Germinal center (tissue), 1 donor: ENCODE results near the gene SHROOM3.

Experiments
- DNase-seq: peaks from one replicate; pipeline ENCODE4 v3.0.0; 2012; ENCODE audit warnings: mixed read lengths, low spot score

Gene SHROOM3

DNA sequence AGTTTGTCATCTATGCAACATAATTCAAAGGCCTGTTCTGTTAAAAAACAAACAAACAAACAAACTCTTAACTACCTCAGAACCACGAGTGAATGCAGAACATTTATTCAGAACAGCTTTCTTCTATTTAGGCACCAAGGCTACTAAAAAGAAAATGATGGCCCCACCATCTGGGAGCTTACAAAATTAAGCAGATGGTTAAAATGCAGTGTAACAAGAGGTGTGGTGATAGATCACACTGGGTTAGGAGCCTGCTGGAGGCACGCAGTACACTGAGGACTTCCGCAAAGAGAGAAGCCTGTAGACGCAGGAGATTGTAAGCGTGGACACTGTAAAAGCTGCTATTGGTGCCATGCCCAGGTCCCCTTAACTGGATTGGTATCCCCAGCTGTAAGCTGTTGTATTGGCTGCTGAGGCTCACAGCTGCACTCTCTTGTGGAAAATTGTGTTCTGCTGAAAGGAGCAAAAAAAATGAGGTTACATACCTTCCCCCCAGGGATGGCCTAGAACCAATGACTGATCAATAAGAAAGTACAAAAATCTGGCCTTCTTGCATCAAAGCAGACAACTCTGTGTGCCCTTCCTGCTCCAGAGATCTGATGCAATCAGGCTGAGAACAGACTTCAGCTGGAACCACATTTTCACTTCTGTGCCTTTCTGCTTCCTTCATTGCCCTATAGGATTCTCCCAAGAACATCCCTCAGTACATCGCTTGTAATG is 60.0 kb downstream of the SHROOM3 start:
- DNase-seq = no peak

DNA sequence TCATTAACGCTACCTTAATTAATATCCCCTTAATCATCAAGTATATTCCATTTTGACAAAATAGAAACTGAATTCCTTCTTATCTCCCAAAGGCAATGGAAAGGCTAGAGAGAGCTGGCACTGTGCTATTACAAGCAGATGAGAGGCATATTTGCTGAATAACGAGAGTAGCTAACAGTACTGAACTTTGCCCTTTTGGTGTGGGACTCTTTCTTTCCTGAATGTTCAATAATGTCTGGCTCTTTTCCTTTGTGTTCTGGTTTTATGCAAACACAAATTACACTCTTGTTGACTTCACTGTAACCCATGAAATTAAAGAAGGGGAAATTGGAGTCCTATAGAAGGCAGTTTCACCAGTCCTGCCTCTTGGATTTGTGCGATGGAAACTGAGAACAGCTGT is 63.5 kb downstream of the SHROOM3 start:
- no peak for DNase-seq

DNA sequence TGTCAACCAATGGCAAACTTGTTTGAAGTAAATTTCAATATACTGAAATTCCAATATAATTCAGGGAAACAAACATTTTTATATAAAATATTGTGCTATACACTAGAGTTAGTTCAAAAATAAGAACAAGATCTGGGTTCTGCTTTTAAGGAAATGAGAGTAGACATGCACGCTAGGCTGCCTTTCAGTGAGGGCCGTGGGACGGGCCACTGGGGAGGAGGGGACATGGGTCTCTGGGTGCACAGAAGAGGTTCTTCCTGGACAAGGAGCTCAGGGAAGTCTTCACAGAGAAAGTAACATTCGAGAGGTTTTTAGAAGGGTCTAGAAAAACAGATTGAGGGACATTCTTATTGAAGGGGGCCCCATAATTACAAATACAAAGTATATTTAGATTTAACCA is 64.4 kb downstream of the SHROOM3 start:
- peak; percentile 37 for DNase-seq

DNA sequence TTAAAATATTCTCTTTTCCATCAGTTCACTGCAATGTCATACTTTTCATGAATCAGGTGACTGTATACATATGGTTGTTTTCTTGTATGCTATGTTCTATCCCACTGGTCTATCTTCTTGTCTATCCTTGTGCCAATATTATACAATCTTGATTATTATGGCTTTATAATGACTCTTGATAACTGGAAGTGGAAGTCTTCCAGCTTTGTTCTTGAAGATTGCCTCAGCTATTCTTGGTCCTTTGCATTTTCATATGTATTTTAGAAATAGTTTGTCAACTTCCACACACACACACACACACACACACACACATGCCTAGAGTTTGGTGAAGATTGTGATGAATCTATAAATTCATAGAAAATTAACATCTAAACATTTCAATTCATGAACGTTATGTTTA is 67.9 kb downstream of the SHROOM3 start:
- no peak for DNase-seq

DNA sequence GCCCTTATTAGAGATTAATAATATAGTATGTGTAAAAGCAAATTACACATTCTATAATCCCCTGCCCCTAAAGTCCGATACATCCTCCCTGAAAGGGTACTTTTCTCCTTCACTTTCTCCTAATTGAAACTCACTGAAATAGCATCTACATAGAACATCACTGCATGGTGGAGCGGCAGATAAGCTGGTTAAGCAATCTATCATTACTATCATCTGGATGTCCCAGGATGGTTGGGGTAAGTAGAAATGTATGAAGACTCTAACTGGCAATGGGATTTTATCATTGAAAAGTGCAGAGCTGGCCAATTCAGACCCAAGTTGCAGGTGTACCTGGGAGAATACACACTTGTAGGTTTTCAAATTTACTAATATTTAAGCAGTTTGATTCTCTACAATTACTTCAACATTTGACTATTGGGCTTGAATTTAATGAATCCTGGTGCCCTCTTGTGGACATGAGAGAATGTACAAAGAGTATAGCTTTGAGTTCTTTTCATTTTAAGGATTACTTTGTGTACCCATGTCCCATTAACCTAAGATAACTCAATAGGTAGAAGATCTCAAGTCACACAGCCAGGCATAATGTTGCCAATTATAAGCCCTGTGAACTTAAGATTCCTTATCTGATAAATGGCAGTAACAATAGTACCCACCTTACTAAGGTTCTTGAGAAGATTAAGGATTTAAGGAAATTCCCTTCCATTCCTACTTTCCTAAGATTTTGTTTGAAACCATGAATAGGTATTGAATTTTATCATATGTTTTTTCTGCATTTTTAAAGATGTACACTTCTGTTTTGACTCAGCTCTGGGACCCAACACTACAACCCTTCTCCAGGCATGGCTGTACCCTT is 69.8 kb downstream of the SHROOM3 start:
- peak; percentile 38 for DNase-seq

DNA sequence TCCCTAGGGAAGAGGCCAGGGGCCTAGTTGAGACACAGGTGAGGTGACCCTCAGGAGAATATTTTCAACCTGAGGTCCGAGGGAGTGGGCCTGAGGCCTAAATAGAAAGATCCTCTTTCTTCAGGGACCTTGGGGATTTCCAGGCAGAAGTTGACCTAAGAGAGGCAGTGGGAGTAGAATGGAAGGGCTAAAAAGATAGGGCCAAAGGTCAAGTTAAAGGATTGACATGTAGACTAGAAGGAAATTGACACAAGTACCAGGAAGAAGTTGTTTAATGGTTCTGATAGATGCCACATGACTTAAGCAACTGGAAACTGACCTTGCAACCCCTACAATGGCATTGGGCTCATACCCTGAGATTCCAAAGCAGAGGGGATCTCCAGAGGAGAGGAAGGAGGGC is 76.9 kb downstream of the SHROOM3 start:
- no peak for DNase-seq

DNA sequence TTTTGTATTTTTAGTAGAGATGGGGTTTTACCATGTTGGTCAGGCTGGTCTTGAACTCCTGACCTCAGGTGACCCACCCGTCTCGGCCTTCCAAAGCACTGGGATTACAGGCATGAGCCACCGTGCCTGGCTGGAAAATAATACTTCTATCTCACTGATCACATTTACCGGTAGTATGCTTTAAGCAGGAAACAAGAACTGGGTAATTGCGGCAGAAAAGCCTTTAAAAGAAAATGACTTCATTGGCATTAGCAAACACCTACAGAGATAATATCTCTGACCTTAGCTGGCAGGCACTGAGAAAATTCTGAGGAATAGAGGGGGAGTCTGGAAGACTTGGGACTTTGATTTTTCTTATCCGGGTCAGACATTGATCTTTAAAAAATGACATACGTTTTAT is 78.5 kb downstream of the SHROOM3 start:
- no peak for DNase-seq

DNA sequence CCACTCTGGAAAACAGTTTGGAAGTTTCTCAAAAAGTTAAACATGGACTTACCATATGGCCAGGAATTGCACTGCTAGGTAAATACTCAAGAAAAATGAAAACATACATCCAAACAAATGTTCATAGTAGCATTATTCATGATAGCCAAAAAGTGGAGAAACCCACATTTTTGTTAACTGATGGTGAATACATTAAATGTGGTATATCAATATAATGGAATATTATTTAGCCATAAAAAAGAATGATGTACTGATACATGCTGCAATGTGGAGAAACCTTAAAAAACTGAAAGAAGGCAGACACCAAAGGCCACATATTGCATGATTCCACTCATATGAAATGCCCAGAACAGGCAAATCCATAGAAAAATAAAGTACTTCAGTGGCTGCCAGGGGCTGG is 79.1 kb downstream of the SHROOM3 start:
- no peak for DNase-seq

DNA sequence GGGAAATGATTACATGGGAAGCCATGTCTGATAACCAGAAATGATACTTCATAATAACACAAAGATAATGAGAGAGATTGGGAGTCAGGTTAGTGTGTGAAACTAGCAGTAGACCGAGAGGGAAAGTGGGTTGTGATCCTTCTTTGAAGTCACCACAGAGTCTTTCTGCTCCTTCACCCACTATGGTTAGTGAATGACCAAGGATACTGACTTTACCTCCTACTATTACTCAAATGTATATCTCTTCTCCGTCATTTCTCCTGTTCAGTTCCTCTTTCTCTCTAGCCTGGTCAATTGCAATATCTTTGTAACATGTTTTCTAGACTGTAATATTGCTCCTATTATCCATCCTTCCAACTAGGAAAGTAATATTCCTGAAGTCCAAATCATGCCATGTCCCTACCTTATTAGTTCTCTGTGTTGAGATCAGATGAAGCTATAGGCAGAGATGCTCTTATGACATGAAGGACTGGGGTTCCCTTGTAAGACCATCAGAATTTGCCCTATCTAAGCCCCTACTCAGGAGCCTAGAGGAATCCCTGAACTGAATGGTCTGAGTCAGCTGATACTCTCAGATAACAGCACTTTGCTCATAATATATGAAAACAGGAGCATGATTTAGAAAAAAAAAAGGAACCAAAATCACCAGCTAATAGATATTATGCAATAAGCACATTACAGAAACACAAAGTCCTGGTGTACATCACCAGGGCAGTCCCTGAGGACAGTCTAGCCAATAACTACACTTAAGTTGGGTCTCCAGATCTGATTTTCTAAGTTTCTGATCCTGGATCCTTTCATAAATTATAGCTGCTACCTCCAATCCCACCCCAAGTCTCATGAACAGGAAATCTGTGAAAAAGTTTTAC is 81.2 kb downstream of the SHROOM3 start:
- no peak for DNase-seq

DNA sequence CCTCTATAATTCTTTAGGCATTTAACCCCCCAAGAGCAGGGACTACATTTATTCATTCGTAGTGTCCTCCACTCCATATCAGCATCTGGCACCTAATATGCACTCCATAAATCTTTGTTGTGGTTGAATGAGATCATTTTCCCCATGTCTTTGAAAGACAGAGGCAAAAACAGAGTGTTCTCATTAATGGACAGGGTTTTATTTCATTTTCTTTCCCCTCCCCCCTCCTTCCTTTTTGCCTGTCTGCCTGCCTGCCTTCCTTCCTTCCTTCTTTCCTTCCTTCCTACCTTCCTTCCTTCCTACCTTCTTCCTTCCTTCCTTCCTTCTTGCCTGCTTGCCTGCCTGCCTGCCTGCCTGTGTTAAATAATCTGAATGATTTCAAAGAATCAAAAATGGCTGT is 83.2 kb downstream of the SHROOM3 start:
- no peak for DNase-seq

DNA sequence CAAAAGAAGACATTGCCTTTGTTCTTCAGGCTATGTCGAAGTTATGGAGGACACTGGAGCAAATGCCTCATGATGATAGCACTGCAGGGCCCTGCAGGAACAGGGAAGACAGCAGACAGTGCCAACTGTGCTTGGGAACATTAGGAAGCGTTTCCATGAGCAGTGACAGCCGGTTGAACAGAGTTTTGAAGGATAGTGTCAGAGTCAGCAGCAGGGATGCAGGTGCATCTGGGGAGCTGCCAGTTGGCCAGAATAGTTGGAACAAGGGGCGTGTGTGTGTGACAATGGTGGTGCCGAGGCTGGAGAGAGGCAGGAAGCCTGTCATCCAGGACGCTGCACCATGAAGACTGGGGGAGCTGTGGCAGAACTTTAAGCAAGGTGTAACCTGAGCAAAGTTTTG is 88.6 kb downstream of the SHROOM3 start:
- no peak for DNase-seq

DNA sequence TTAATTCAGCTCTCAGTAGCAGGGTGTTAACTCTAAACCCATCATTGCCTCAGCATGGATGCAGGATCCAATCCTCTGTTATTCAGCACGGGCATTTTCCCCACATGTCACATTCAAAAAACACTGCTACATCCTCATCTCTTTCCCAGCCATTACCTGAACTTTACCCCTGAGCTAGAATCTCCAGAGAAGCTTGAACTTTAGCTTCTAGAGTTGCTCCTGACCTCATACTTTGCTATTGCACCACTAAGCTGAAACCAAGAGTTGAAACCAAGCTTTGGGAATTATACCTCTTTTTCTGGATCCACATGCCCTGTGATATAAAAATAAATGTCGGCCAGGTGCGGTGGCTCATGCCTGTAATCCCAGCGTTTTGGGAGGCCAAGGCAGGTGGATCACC is 90.7 kb downstream of the SHROOM3 start:
- no peak for DNase-seq

DNA sequence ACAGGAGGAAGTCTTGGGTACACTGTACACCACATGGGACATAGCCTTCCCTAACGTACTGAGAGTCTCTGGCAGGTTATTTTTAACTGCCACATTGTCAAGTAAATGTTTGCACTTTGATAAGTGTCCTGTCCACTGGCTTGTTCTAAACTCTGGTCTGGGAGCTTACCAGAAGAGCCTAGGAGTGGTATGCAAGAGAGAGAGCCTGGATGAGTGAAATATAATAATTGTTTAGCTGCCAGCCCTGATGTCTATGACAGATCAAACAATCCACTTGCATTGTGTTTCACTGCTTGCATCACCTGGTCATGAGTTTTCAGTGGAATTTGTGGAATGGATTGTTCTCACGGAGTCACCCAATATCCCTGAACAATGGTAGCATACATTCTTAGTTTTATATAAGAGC is 91.6 kb downstream of the SHROOM3 start:
- no peak for DNase-seq

DNA sequence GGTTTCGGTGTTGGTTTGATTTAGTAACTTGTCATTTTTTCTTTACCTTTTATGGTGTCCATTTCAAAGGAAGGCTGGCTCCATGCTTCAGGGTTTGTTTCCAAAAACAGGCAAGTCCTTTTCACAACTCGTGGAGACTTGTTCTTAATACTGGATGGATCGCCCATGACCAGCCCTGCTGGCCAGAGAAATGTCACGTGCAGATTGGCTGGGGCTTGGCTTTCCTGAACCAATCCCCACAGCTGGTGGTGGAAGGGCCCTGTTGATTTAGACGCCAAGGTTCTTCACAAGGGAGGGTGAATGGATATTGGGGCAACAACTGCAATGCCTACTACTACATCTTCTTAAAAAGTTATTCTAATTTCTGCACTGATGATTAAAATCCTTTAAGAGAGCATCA is 92.6 kb downstream of the SHROOM3 start:
- DNase-seq = no peak

DNA sequence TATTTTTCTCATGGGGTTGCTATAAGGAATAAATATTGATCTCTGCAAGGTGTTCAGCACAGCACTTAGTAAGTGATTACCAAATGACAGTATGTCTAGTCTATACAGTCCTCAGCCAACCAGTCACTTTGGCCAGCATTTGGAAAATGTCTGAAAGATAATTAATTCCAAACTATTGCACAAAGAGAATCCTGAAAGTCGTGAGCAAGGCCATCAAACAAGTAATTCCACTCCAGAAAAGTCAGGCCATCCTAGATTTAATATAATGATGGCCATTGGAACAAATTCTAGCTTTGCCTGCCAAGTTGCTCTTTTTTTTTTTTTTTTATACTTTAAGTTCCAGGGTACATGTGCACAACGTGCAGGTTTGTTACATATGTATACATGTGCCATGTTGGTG is 96.6 kb downstream of the SHROOM3 start:
- no peak for DNase-seq

DNA sequence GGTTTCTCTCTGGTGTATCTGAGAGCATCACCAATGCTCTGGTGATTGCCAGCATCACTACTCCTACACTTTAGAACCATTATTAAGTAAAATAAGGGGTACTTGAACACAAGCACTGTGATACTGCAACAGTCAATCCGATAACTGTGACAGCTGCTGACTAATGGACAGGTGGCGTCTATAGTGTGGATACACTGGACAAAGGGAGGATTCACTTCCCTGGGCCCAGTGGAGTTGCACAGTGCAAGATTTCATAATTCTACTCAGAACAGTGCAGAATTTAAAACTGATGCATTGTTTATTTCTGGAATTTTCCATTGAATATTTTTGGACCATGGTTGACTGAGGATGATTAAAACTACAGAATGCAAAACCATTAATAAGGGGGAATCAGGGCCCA is 97.8 kb downstream of the SHROOM3 start:
- no peak for DNase-seq

DNA sequence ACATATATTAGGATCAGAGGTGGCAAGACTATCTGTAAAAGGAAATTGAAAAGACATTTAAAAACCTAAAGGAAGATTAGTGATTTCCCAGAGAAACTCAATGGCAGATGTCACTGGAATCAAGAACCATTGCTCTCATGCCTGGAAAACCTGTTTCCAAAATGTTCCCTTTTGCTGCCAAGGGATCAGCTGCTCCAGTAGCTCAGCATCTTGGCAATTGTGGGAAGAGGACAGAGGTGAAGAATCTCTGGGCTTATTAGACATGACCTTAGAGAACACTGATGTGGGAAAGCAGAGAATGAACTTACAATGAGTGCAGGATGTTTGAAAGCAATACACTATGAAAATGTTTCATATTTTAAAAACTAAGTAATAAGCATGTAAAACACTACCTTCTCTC is 98.3 kb downstream of the SHROOM3 start:
- no peak for DNase-seq

DNA sequence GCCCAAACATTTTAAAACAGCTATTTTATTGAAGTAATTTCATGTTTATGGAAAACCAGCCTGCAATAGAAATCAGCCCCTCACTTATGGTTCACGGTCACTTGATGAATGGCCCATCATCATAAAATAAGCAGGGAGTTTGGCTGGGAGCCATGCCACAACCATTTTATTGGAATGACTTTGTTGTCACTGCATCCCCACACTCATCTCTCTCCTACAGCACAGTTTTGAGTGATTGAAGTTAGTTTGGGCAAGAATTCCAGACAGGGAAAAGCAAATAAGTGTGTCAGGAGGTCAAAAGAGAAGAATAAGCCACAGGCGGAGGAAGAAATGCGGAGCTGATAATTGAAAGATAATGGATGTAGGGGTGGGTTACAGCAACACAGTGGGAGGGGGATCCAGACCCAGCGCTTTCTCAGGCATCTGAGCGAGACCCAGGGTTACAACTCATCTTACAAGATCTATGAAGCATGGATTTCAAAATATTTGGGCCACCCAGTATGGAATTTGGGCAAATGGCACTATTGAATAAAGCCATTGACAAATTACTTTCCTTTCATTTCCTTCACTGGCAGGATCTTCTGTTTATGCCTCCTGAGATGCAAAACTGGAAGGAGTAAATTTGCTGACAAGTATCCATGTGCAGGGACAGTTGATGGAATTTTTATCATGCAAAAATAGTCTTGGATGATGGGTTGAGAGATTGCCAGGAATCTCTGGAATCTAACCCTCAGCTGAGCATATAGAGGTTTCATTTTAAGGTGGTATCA is 100.8 kb downstream of the SHROOM3 start:
- no peak for DNase-seq

DNA sequence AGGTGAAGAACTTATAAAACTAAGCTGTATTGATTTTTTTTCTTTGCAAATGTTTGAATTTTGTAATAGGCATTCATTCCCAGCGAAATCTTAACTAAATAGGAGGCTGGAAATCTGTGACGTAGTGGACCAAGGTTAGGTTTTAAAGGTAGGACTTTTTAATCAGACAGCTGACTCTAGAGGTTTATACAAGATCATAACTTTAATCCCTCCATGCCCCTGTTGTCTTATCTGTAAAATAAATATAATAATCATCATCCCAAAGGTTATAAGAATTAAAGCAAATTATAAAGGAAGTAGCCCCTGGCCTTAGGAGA is 101.3 kb downstream of the SHROOM3 start:
- DNase-seq = no peak

DNA sequence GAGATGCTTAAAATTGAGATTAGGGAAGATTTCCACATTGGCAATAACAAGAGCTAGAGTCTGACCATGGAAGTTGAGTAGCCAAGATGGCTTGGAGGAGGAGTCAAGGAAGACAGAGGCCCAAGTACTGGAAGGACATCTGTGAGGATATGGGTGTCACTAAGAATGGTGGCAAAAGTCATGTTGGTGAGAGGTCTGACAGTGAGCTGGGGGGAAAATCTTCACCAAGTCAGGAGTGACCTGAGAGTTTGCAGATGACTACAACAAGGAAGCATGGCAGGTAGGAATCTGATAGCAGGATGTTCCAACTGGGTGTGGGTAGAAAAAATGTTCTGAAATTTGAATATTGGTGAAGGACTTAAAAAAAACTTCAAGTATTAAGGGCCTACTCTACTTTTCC is 103.3 kb downstream of the SHROOM3 start:
- DNase-seq = no peak

DNA sequence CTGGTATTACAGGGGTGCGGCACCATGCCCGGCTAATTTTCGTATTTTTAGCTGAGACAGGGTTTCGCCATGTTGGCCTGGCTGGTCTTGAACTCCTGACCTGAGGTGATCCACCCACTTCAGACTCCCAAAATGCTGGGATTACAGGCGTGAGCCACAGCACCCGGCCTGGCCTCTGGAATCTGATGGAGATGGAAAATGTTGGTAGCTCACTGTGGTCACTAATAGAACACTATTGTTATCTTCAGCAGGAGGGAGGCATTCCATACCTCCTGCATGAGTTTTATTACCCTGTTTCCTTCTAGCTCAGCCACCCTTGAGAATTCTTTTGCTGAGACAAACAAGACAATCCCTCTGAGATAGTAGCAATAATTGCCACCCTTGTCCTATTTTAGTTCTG is 105.0 kb downstream of the SHROOM3 start:
- no peak for DNase-seq

DNA sequence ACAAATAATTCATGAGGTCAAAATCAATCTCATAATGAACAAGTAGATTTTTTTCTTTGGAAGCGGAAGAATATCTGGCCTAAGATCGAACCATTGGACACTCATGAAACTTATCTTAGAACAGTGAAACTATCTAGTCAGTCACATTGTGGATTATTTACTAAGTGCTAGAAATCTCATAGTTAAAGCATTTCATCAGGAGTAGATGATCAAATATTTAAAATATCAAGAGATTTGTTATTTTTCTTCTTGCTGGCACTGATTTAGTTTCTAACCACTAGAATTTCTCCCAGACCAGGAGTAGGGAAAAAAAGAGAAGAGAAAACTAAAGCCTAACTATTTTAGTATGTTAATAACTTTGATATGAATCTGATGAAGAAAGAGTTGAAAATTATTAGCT is 105.5 kb downstream of the SHROOM3 start:
- DNase-seq = no peak
